Measurements from ENCODE around the gene FSTL4. TPM values are rescaled to one million over a fixed set of nuclear protein-coding genes. Genes with fewer than 3 reads are reported as not detected.

Gene FSTL4
- total RNA-seq, 4 donors from 2014 or later = 0.27 to 1.6 (median 0.35) TPM; not detected in 1

GRCh38 chr5:133234273-133234672 is 378.1 kb downstream of the FSTL4 start:
- TF ChIP-seq, protein P1, sequence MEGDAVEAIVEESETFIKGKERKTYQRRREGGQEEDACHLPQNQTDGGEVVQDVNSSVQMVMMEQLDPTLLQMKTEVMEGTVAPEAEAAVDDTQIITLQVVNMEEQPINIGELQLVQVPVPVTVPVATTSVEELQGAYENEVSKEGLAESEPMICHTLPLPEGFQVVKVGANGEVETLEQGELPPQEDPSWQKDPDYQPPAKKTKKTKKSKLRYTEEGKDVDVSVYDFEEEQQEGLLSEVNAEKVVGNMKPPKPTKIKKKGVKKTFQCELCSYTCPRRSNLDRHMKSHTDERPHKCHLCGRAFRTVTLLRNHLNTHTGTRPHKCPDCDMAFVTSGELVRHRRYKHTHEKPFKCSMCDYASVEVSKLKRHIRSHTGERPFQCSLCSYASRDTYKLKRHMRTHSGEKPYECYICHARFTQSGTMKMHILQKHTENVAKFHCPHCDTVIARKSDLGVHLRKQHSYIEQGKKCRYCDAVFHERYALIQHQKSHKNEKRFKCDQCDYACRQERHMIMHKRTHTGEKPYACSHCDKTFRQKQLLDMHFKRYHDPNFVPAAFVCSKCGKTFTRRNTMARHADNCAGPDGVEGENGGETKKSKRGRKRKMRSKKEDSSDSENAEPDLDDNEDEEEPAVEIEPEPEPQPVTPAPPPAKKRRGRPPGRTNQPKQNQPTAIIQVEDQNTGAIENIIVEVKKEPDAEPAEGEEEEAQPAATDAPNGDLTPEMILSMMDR (IDR thresholded peaks at IDR 0.05) = no peak
- TF ChIP-seq POLR2A (IDR thresholded peaks at IDR 0.05) = no peak
- Histone ChIP-seq H3K27ac (no peak overlapping the region), H3K36me3 (no peaks in the 10 kb centered on the region), H3K9me3 (no peaks in the 10 kb centered on the region), H3K4me3 (no peak overlapping the region), H3K4me1 (peaks cover 0 to 7% (median 0%) of the 10 kb centered on the region in 4 donors), H3K27me3 (no peaks in the 10 kb centered on the region)
- DNase-seq = no peak

DNA sequence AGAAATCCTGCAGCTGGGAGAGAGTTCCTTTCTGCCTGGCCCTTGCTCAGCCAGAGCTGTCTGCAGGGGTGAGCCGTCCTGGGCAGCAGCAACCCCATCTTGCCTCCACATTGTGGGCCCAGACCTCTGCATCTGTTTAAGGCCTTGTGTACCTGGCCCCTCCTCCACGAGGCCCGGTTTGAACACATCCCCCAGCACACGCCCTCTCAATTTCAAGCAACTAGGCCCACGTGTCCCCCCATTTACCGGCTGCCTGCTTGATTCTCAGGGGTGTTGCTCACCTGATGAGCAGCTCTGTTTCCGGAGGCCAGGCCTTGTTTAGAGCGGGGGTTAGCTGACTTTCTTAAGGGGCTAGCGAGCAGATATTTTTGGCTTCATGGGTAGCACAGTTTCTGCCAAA is 378.7 kb downstream of the FSTL4 start:
- Histone ChIP-seq H3K4me3 (no peak overlapping the region), H3K27ac (no peak overlapping the region), H3K36me3 (no peaks in the 10 kb centered on the region), H3K4me1 (peaks cover 0 to 7% (median 0%) of the 10 kb centered on the region in 4 donors), H3K27me3 (no peaks in the 10 kb centered on the region), H3K9me3 (no peaks in the 10 kb centered on the region)
- no peak for TF ChIP-seq POLR2A (IDR thresholded peaks at IDR 0.05)
- TF ChIP-seq, protein P1 (IDR thresholded peaks at IDR 0.05) = no peak
- no peak for DNase-seq

- Histone ChIP-seq H3K4me1 (peaks cover 0 to 7% (median 0%) of the 10 kb centered on the region in 4 donors), H3K36me3 (no peaks in the 10 kb centered on the region), H3K9me3 (no peaks in the 10 kb centered on the region), H3K27me3 (no peaks in the 10 kb centered on the region), H3K4me3 (no peak overlapping the region), H3K27ac (no peak overlapping the region)
- TF ChIP-seq, protein P1 (IDR thresholded peaks at IDR 0.05) = no peak
- TF ChIP-seq POLR2A (IDR thresholded peaks at IDR 0.05) = no peak
- DNase-seq = no peak
These were observed 379.4 kb downstream of the FSTL4 start for GRCh38 chr5:133232911-133233310.

DNA sequence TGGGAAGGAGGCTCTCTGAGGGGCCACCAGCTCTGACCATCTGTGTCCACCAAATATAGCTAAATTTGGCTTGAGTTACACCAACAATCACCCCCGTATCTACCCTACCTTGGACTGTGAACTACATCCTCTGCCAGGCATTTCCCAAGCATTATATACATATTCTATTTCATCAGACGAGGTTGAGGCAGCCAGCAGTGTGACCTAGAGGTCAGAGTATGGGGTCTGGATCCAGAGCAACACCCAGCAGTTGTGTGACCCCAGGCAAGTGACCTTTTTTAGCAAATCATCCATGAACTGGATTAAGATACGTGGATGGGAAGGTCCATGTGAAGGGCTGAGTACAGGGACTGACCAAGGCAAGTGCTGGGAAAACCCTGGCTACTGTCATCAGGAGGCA is 379.9 kb downstream of the FSTL4 start:
- DNase-seq = no peak
- H3K36me3 ChIP-seq = no peaks in the 10 kb centered on the region
- H3K4me3 ChIP-seq = no peak overlapping the region
- no peaks in the 10 kb centered on the region for H3K9me3 ChIP-seq
- peaks cover 0 to 7% (median 0%) of the 10 kb centered on the region in 4 donors for H3K4me1 ChIP-seq
- H3K27me3 ChIP-seq = no peaks in the 10 kb centered on the region
- TF ChIP-seq, protein P1 (IDR thresholded peaks at IDR 0.05) = no peak
- TF ChIP-seq POLR2A (IDR thresholded peaks at IDR 0.05) = no peak
- H3K27ac ChIP-seq = no peak overlapping the region

- no peak overlapping the region for H3K27ac ChIP-seq
- no peaks in the 10 kb centered on the region for H3K9me3 ChIP-seq
- H3K36me3 ChIP-seq = no peaks in the 10 kb centered on the region
- peaks cover 0 to 7% (median 0%) of the 10 kb centered on the region in 4 donors for H3K4me1 ChIP-seq
- H3K27me3 ChIP-seq = no peaks in the 10 kb centered on the region
- peak in 2 of 3 donors; percentile 66 to 70 for DNase-seq
- H3K4me3 ChIP-seq = no peak overlapping the region
- TF ChIP-seq, protein P1 (IDR thresholded peaks at IDR 0.05) = no peak
- no peak for TF ChIP-seq POLR2A (IDR thresholded peaks at IDR 0.05)
These were observed 380.3 kb downstream of the FSTL4 start for GRCh38 chr5:133232011-133232410.

Data from Peyer's patch (tissue), 4 donors.